ENCODE results near the gene CRIP1. TPM values are rescaled to one million over a fixed set of nuclear protein-coding genes. Genes with fewer than 3 reads are reported as not detected.

The CRIP1 gene
- polyA plus RNA-seq, 2 donors, result 78.0 to 99.3 TPM

GRCh38 chr14:105474483-105475268 is 12.0 kb upstream of the CRIP1 start, which contains the start of gene CRIP2:
CRIP2 (plus strand) TSS chr14:105474821; CDS start chr14:105474863, 42 bp downstream.
- peak within 1 kb of the TSS; percentile 67 for H3K4me3 ChIP-seq (ENCODE audit: low read depth in 1 of 2, low read length in 2 of 2)
- H3K27ac ChIP-seq (ENCODE audit: low read depth in 2 of 2, low read length in 1 of 2), result peak within 1 kb of the TSS; percentile 91 to 93
- H3K36me3 ChIP-seq (ENCODE audit: control insufficient read depth in 2 of 2, insufficient read depth in 2 of 2, low read length in 1 of 2), result peaks cover 0 to 2% of the 10 kb centered on the region in 2 donors
- 0 to 1% methylated on average over 72 to 118 of the region's 118 CpGs for WGBS, 2 donors
- peaks cover 17 to 44% of the 10 kb centered on the region in 2 donors for H3K4me1 ChIP-seq (ENCODE audit: control insufficient read depth in 2 of 2, insufficient read depth in 2 of 2, low read length in 1 of 2)
- no peaks in the 10 kb centered on the region for H3K27me3 ChIP-seq (ENCODE audit: control insufficient read depth in 1 of 2, insufficient read depth in 2 of 2, low read length in 2 of 2)
- no peaks in the 10 kb centered on the region for H3K9me3 ChIP-seq (ENCODE audit: control insufficient read depth in 2 of 2, insufficient read depth in 1 of 2, low read depth in 1 of 2, low read length in 1 of 2)

- no peaks in the 10 kb centered on the region for H3K9me3 ChIP-seq (ENCODE audit: control insufficient read depth in 2 of 2, insufficient read depth in 1 of 2, low read depth in 1 of 2, low read length in 1 of 2)
- peaks cover 17 to 43% of the 10 kb centered on the region in 2 donors for H3K4me1 ChIP-seq (ENCODE audit: control insufficient read depth in 2 of 2, insufficient read depth in 2 of 2, low read length in 1 of 2)
Observed at GRCh38 chr14:105475269-105476096, 11.2 kb upstream of the CRIP1 start.

GRCh38 chr14:105476097-105476830 is 10.4 kb upstream of the CRIP1 start:
- Histone ChIP-seq H3K36me3 (ENCODE audit: control insufficient read depth in 2 of 2, insufficient read depth in 2 of 2, low read length in 1 of 2) (no peaks in the 10 kb centered on the region), H3K4me1 (ENCODE audit: control insufficient read depth in 2 of 2, insufficient read depth in 2 of 2, low read length in 1 of 2) (peaks cover 17 to 47% of the 10 kb centered on the region in 2 donors), H3K9me3 (ENCODE audit: control insufficient read depth in 2 of 2, insufficient read depth in 1 of 2, low read depth in 1 of 2, low read length in 1 of 2) (no peaks in the 10 kb centered on the region), H3K27ac (ENCODE audit: low read depth in 2 of 2, low read length in 1 of 2) (peak overlapping the region; percentile 91 to 93), H3K27me3 (ENCODE audit: control insufficient read depth in 1 of 2, insufficient read depth in 2 of 2, low read length in 2 of 2) (no peaks in the 10 kb centered on the region), H3K4me3 (ENCODE audit: low read depth in 1 of 2, low read length in 2 of 2) (peak overlapping the region; percentile 67)
- 11 to 25% methylated on average over 20 to 21 of the region's 21 CpGs for WGBS, 2 donors

More at GRCh38 chr14:105475269-105476096, 11.2 kb upstream of the CRIP1 start:
- Histone ChIP-seq H3K27ac (ENCODE audit: low read depth in 2 of 2, low read length in 1 of 2) (peak overlapping the region; percentile 91 to 93), H3K4me3 (ENCODE audit: low read depth in 1 of 2, low read length in 2 of 2) (peak overlapping the region; percentile 67), H3K36me3 (ENCODE audit: control insufficient read depth in 2 of 2, insufficient read depth in 2 of 2, low read length in 1 of 2) (no peaks in the 10 kb centered on the region), H3K27me3 (ENCODE audit: control insufficient read depth in 1 of 2, insufficient read depth in 2 of 2, low read length in 2 of 2) (no peaks in the 10 kb centered on the region)
- 3 to 7% methylated on average over 47 to 48 of the region's 48 CpGs for WGBS, 2 donors

GRCh38 chr14:105476831-105477659 is 9.6 kb upstream of the CRIP1 start:
- peak overlapping the region; percentile 67 for H3K4me3 ChIP-seq (ENCODE audit: low read depth in 1 of 2, low read length in 2 of 2)
- H3K4me1 ChIP-seq (ENCODE audit: control insufficient read depth in 2 of 2, insufficient read depth in 2 of 2, low read length in 1 of 2), result peaks cover 17 to 52% of the 10 kb centered on the region in 2 donors
- no peaks in the 10 kb centered on the region for H3K27me3 ChIP-seq (ENCODE audit: control insufficient read depth in 1 of 2, insufficient read depth in 2 of 2, low read length in 2 of 2)
- no peaks in the 10 kb centered on the region for H3K9me3 ChIP-seq (ENCODE audit: control insufficient read depth in 2 of 2, insufficient read depth in 1 of 2, low read depth in 1 of 2, low read length in 1 of 2)
- peak overlapping the region; percentile 91 to 93 for H3K27ac ChIP-seq (ENCODE audit: low read depth in 2 of 2, low read length in 1 of 2)
- no peaks in the 10 kb centered on the region for H3K36me3 ChIP-seq (ENCODE audit: control insufficient read depth in 2 of 2, insufficient read depth in 2 of 2, low read length in 1 of 2)
- 43 to 46% methylated on average over 16 of the region's 16 CpGs for WGBS, 2 donors

- Histone ChIP-seq H3K4me1 (ENCODE audit: control insufficient read depth in 2 of 2, insufficient read depth in 2 of 2, low read length in 1 of 2) (peaks cover 15 to 52% of the 10 kb centered on the region in 2 donors), H3K36me3 (ENCODE audit: control insufficient read depth in 2 of 2, insufficient read depth in 2 of 2, low read length in 1 of 2) (no peaks in the 10 kb centered on the region), H3K9me3 (ENCODE audit: control insufficient read depth in 2 of 2, insufficient read depth in 1 of 2, low read depth in 1 of 2, low read length in 1 of 2) (no peaks in the 10 kb centered on the region), H3K4me3 (ENCODE audit: low read depth in 1 of 2, low read length in 2 of 2) (no peak overlapping the region), H3K27me3 (ENCODE audit: control insufficient read depth in 1 of 2, insufficient read depth in 2 of 2, low read length in 2 of 2) (no peaks in the 10 kb centered on the region), H3K27ac (ENCODE audit: low read depth in 2 of 2, low read length in 1 of 2) (peak overlapping the region in 1 of 2 donors; percentile 93)
- 51 to 55% methylated on average over 23 to 54 of the region's 56 CpGs for WGBS, 2 donors
Observed at GRCh38 chr14:105477660-105478397, 8.9 kb upstream of the CRIP1 start.

GRCh38 chr14:105478398-105479251 is 8.1 kb upstream of the CRIP1 start:
- H3K27me3 ChIP-seq (ENCODE audit: control insufficient read depth in 1 of 2, insufficient read depth in 2 of 2, low read length in 2 of 2), result no peaks in the 10 kb centered on the region
- H3K36me3 ChIP-seq (ENCODE audit: control insufficient read depth in 2 of 2, insufficient read depth in 2 of 2, low read length in 1 of 2), result no peaks in the 10 kb centered on the region
- WGBS, 2 donors, result 55 to 69% methylated on average over 64 to 81 of the region's 81 CpGs
- H3K4me1 ChIP-seq (ENCODE audit: control insufficient read depth in 2 of 2, insufficient read depth in 2 of 2, low read length in 1 of 2), result peaks cover 10 to 52% of the 10 kb centered on the region in 2 donors
- no peak overlapping the region for H3K27ac ChIP-seq (ENCODE audit: low read depth in 2 of 2, low read length in 1 of 2)
- H3K9me3 ChIP-seq (ENCODE audit: control insufficient read depth in 2 of 2, insufficient read depth in 1 of 2, low read depth in 1 of 2, low read length in 1 of 2), result no peaks in the 10 kb centered on the region
- no peak overlapping the region for H3K4me3 ChIP-seq (ENCODE audit: low read depth in 1 of 2, low read length in 2 of 2)

- Histone ChIP-seq H3K4me1 (ENCODE audit: control insufficient read depth in 2 of 2, insufficient read depth in 2 of 2, low read length in 1 of 2) (peaks cover 16 to 53% of the 10 kb centered on the region in 2 donors), H3K27me3 (ENCODE audit: control insufficient read depth in 1 of 2, insufficient read depth in 2 of 2, low read length in 2 of 2) (no peaks in the 10 kb centered on the region), H3K9me3 (ENCODE audit: control insufficient read depth in 2 of 2, insufficient read depth in 1 of 2, low read depth in 1 of 2, low read length in 1 of 2) (no peaks in the 10 kb centered on the region), H3K27ac (ENCODE audit: low read depth in 2 of 2, low read length in 1 of 2) (no peak overlapping the region), H3K36me3 (ENCODE audit: control insufficient read depth in 2 of 2, insufficient read depth in 2 of 2, low read length in 1 of 2) (no peaks in the 10 kb centered on the region), H3K4me3 (ENCODE audit: low read depth in 1 of 2, low read length in 2 of 2) (no peak overlapping the region)
- 62 to 65% methylated on average over 34 of the region's 34 CpGs for WGBS, 2 donors
Observed at GRCh38 chr14:105479431-105480158, 7.1 kb upstream of the CRIP1 start.

Measured in esophagus (tissue), 2 donors.